Panc1 (cell line): ENCODE data around the gene MBD3. TPM values are rescaled to one million over a fixed set of nuclear protein-coding genes. Genes with fewer than 3 reads are reported as not detected.

Source experiments
- ATAC-seq: fragments of 200-7000 bp; cut with Tn5 transposase; 2 replicates; pipeline ENCODE4 v1.9.1; 2020; ENCODE audit warnings: mild to moderate bottlenecking, moderate library complexity
- BruUV-seq: library from RNA; stranded (reverse); fragments of 400-500 nt; replicated peaks from 2 replicates; lab custom pipeline; 2021; lab: Mats Ljungman, UMichigan
- CTCF ChIA-PET: fragments of 300-600 bp; sonication (Branson Sonifier 250); formaldehyde crosslinking; loops from one replicate; lab custom pipeline; 2022; ENCODE audit warnings: antibody characterized with exemption; lab: Charles Lee
- POLR2A ChIA-PET: fragments of 300-600 bp; sonication (Branson Sonifier 250); formaldehyde crosslinking; loops from one replicate; lab custom pipeline; 2022; ENCODE audit warnings: antibody characterized with exemption; lab: Charles Lee
- DNase-seq: peaks from one replicate; pipeline ENCODE4 v3.0.0-alpha.2; 2010; ENCODE audit warnings: low read depth, low spot score
- H3K27ac ChIP-seq: 2 replicates; pipeline ENCODE4 v1.5.1; 2011; ENCODE audit warnings: mild to moderate bottlenecking, low read length, inconsistent platforms
- H3K27me3 ChIP-seq: fragments of 200-500 bp; sonication (Bioruptor generic); 2 replicates; pipeline ENCODE4 v1.6.0; 2014; ENCODE audit warnings: low read length, inconsistent platforms; ENCODE audit not compliant: control insufficient read depth, insufficient read depth
- H3K36me3 ChIP-seq: fragments of 200-500 bp; sonication (Bioruptor generic); 2 replicates; pipeline ENCODE4 v1.5.1; 2014; ENCODE audit warnings: inconsistent platforms, mild to moderate bottlenecking, low read length, moderate library complexity; ENCODE audit not compliant: control insufficient read depth, insufficient read depth
- H3K4me1 ChIP-seq: 2 replicates; pipeline ENCODE4 v1.5.1; 2011; ENCODE audit warnings: inconsistent platforms, mild to moderate bottlenecking, low read length, moderate library complexity; ENCODE audit not compliant: control insufficient read depth, insufficient read depth
- H3K4me3 ChIP-seq, 2 experiments: 2 replicates each; pipeline ENCODE4 v1.5.1; 2011 to 2012; ENCODE audit warnings: low read depth in 2 of 2, low read length in 2 of 2, mild to moderate bottlenecking in 2 of 2, inconsistent platforms in 1 of 2, moderate library complexity in 1 of 2
- H3K9me3 ChIP-seq: fragments of 200-500 bp; sonication (Bioruptor generic); 2 replicates; pipeline ENCODE4 v1.5.1; 2014; ENCODE audit warnings: low read depth, mild to moderate bottlenecking, inconsistent platforms, low read length, moderate library complexity; ENCODE audit not compliant: control insufficient read depth, insufficient read depth
- POLR2AphosphoS5 ChIP-seq: IDR thresholded peaks from 2 replicates; pipeline ENCODE4 v1.6.1; 2012; ENCODE audit warnings: mild to moderate bottlenecking, low read depth, low read length, moderate library complexity
- SIN3A ChIP-seq: IDR thresholded peaks from 2 replicates; pipeline ENCODE4 v1.6.1; 2012; ENCODE audit warnings: low read depth, mild to moderate bottlenecking, low read length, moderate library complexity, borderline replicate concordance; ENCODE audit not compliant: insufficient read depth
- TCF7L2 ChIP-seq: IDR thresholded peaks from 2 replicates; pipeline ENCODE4 v1.6.1; 2011; ENCODE audit warnings: mild to moderate bottlenecking, low read depth, low read length, inconsistent platforms
- in situ Hi-C: cut with HindIII; loops from 2 replicates; pipeline ENCODE4 v1.10.0; 2016; ENCODE audit warnings: low sequenced_read_pairs, low pct_unique_long_range_greater_than_20kb
- intact Hi-C: fragments of 100-400 bp; cut with micrococcal nuclease; formaldehyde crosslinking; loops from one replicate; pipeline ENCODE4 v1.10.0; 2022; ENCODE audit not compliant: unreplicated experiment
- total RNA-seq: library from RNA; stranded (reverse); gene quantifications from one replicate; pipeline ENCODE4 v1.2.1, GENCODE V29; 2021; ENCODE audit not compliant: unreplicated experiment
- TF ChIP-seq, protein P1 (sequence below), 2 experiments: IDR thresholded peaks; 2 replicates each; pipeline ENCODE4 v1.6.1; 2011 to 2012; ENCODE audit warnings: low read depth in 2 of 2, control low read depth in 1 of 2, low read length in 1 of 2, mild to moderate bottlenecking in 1 of 2, moderate library complexity in 1 of 2; ENCODE audit not compliant: insufficient read depth in 1 of 2
- TF ChIP-seq, protein P2 (sequence below): fragments of 450-650 bp; IDR thresholded peaks from 2 replicates; pipeline ENCODE4 v1.5.1; 2017; ENCODE audit warnings: mild to moderate bottlenecking

Gene MBD3
- total RNA-seq, 1 experiment from 2014 or later = 139 TPM

DNA sequence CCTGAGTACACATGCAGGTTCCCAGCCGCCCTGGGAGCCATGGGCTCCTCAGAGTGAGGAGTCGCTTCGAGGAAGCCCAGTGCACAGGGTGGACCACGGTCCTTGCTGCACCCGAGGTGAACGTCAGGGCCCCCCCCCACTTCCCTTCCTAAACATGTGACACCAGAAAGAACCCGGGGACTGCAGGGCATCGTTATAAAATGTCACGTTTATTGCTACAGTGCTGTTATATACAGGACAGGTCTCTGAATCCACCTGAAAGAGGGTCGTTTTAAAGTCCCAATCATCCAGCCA is 16.4 kb upstream of the MBD3 start:
- Histone ChIP-seq H3K27me3 (no peaks in the 10 kb centered on the region), H3K27ac (no peak overlapping the region), H3K4me1 (peaks cover 22% of the 10 kb centered on the region), H3K4me3 (no peak overlapping the region), H3K36me3 (no peaks in the 10 kb centered on the region; the same call in 1 of the 2 replicates), H3K9me3 (no peaks in the 10 kb centered on the region)
- BruUV-seq = no TSS peak
- DNase-seq (no peak), ATAC-seq (no peak)
- intact Hi-C loops (no loop called here), in situ Hi-C loops (no loop called here)
- CTCF ChIA-PET = interaction anchor here (0.6 kb wide), 1 partner anchor 171 kb away, joined by 3 read pairs; no protein-coding TSS in a partner anchor
- no peak for TF ChIP-seq SIN3A
- no peak for TF ChIP-seq TCF7L2
- TF ChIP-seq, protein P1, sequence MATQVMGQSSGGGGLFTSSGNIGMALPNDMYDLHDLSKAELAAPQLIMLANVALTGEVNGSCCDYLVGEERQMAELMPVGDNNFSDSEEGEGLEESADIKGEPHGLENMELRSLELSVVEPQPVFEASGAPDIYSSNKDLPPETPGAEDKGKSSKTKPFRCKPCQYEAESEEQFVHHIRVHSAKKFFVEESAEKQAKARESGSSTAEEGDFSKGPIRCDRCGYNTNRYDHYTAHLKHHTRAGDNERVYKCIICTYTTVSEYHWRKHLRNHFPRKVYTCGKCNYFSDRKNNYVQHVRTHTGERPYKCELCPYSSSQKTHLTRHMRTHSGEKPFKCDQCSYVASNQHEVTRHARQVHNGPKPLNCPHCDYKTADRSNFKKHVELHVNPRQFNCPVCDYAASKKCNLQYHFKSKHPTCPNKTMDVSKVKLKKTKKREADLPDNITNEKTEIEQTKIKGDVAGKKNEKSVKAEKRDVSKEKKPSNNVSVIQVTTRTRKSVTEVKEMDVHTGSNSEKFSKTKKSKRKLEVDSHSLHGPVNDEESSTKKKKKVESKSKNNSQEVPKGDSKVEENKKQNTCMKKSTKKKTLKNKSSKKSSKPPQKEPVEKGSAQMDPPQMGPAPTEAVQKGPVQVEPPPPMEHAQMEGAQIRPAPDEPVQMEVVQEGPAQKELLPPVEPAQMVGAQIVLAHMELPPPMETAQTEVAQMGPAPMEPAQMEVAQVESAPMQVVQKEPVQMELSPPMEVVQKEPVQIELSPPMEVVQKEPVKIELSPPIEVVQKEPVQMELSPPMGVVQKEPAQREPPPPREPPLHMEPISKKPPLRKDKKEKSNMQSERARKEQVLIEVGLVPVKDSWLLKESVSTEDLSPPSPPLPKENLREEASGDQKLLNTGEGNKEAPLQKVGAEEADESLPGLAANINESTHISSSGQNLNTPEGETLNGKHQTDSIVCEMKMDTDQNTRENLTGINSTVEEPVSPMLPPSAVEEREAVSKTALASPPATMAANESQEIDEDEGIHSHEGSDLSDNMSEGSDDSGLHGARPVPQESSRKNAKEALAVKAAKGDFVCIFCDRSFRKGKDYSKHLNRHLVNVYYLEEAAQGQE (IDR thresholded peaks at IDR 0.05; ENCODE audit: insufficient read depth in 1 of 2, low read depth in 2 of 2, low read length in 1 of 2) = no peak
- TF ChIP-seq, protein P2, sequence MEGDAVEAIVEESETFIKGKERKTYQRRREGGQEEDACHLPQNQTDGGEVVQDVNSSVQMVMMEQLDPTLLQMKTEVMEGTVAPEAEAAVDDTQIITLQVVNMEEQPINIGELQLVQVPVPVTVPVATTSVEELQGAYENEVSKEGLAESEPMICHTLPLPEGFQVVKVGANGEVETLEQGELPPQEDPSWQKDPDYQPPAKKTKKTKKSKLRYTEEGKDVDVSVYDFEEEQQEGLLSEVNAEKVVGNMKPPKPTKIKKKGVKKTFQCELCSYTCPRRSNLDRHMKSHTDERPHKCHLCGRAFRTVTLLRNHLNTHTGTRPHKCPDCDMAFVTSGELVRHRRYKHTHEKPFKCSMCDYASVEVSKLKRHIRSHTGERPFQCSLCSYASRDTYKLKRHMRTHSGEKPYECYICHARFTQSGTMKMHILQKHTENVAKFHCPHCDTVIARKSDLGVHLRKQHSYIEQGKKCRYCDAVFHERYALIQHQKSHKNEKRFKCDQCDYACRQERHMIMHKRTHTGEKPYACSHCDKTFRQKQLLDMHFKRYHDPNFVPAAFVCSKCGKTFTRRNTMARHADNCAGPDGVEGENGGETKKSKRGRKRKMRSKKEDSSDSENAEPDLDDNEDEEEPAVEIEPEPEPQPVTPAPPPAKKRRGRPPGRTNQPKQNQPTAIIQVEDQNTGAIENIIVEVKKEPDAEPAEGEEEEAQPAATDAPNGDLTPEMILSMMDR = no peak
- TF ChIP-seq POLR2AphosphoS5 = no peak
- POLR2A ChIA-PET = no interaction called here

DNA sequence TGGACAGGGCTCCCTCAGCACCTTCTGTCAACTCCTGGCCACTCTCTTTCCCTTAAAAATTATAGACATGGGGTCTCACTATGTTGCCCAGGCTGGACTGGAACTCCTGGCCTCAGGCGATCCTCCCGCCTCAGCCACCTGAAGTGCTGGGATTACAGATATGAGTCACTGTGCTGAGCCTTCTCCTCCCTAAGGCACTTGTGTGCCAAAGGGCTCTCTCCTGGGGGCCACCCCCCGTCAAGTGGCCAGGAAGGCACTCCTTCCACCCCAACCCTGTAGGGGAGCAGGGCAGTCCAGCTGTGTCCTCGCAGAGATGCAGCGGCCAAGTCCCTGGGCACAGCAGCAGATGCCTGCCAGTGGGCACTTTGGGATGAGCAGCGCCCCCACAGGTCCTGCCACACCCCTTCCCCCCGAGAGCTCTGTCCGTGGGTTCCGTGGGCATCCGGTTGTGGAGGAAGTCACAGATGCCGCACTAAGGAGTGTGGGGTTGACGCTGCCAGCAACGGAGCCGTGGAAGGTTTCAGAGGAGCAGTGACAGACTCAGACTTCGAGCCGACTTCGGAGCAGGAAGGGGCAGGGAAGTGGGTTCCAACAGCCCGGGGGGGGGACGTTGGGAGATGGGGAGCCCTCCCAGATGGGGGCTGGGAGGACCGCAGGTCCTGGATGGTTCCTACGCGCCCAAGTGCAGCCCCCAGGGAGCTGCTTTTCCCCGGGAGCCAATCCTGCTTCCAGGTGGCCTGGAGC is 15.9 kb upstream of the MBD3 start:
- POLR2A ChIA-PET = interaction anchor here (0.7 kb wide), 1 partner anchor 159 kb away, joined by 5 read pairs; no protein-coding TSS in a partner anchor
- intact Hi-C loops = no loop called here
- BruUV-seq = no TSS peak

More for the DNA sequence above, 15.9 kb upstream of the MBD3 start:
- no peak for DNase-seq
- no peaks in the 10 kb centered on the region; the same call in 1 of the 2 replicates for H3K36me3 ChIP-seq
- TF ChIP-seq, protein P2 = no peak
- TF ChIP-seq, protein P1 (IDR thresholded peaks at IDR 0.05; ENCODE audit: insufficient read depth in 1 of 2, low read depth in 2 of 2, low read length in 1 of 2) = 0 out of 4 replicates have a peak, but pooled peaks of 1 of the 2 experiments have one; percentile 33
- peaks cover 22% of the 10 kb centered on the region for H3K4me1 ChIP-seq
- in situ Hi-C loops = no loop called here
- H3K27ac ChIP-seq = no peak overlapping the region; the same call in 1 of the 2 replicates
- H3K9me3 ChIP-seq = no peaks in the 10 kb centered on the region
- CTCF ChIA-PET = interaction anchor here (0.6 kb wide), 1 partner anchor 172 kb away, joined by 3 read pairs; no protein-coding TSS in a partner anchor
- ATAC-seq = no peak
- no peak overlapping the region for H3K4me3 ChIP-seq
- H3K27me3 ChIP-seq = no peaks in the 10 kb centered on the region
